ENCODE measurements around the gene ARNT2. TPM values are rescaled to one million over a fixed set of nuclear protein-coding genes. Genes with fewer than 3 reads are reported as not detected.

The ARNT2 gene
- total RNA-seq, 4 donors from 2014 or later: 1.8 to 5.1 (median 3.6) TPM

GRCh38 chr15:80459818-80460217, 55.6 kb downstream of the ARNT2 start:
- Histone ChIP-seq H3K36me3 (no peaks in the 10 kb centered on the region), H3K9me3 (no peaks in the 10 kb centered on the region), H3K27ac (no peak overlapping the region), H3K27me3 (no peaks in the 10 kb centered on the region), H3K4me3 (no peak overlapping the region), H3K4me1 (peaks cover 7% of the 10 kb centered on the region)
- TF ChIP-seq CTCF (IDR thresholded peaks at IDR 0.05) (no peak), POLR2AphosphoS5 (IDR thresholded peaks at IDR 0.05) (no peak), POLR2A (IDR thresholded peaks at IDR 0.05) (no peak), EP300 (IDR thresholded peaks at IDR 0.05) (no peak)
- DNase-seq (ENCODE audit: low spot score in 2 of 2): no peak
- WGBS: 60% methylated on average over 3 of the region's 3 CpGs

DNA sequence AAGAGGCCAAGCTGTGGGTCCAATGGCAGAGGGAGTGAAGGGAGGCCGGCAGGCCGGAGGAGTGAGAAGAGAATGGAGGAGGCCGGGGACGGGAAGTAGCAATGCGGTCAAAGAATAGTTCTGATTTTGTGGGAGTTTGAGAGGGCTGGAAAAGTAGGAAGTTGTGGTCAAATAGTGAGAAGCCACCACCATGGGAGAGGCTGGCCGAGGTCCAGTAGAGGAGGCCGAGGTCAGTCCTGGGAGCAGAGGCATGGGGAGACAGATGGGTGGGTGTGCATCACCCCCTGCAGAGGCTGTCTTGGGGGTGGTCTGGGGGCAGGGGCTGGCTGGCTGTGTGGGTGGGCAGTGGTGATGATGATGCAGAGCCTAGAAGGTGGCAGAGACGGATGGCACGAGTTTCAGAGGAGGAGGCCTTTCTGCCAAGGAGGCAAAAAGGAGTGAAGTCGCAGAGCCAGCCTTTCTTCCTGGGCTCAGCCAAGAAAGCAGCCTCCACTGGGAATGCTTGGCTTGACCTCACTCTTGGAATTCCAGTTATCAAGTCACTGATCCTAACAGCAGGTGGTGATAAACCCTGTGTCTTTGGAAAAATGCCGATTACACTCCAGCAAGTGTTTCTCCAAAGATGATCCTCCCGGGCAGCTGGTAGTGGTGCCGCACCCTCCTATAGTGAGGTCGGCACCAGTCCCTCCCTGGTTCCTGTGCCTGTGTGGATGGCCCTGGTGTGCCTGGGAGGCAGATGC, 57.3 kb downstream of the ARNT2 start:
- Histone ChIP-seq H3K4me3 (no peak overlapping the region), H3K36me3 (no peaks in the 10 kb centered on the region), H3K27ac (no peak overlapping the region), H3K27me3 (no peaks in the 10 kb centered on the region), H3K4me1 (no peaks in the 10 kb centered on the region), H3K9me3 (no peaks in the 10 kb centered on the region)
- 76% methylated on average over 14 of the region's 14 CpGs for WGBS
- TF ChIP-seq CTCF (IDR thresholded peaks at IDR 0.05) (no peak), POLR2AphosphoS5 (IDR thresholded peaks at IDR 0.05) (no peak), EP300 (IDR thresholded peaks at IDR 0.05) (no peak)
- no peak for DNase-seq (ENCODE audit: low spot score in 2 of 2)

GRCh38 chr15:80462111-80462510, 57.9 kb downstream of the ARNT2 start:
- WGBS: 98% methylated on average over 5 of the region's 6 CpGs
- H3K4me1 ChIP-seq: no peaks in the 10 kb centered on the region

GRCh38 chr15:80462836-80463512, 58.8 kb downstream of the ARNT2 start:
- Histone ChIP-seq H3K36me3 (no peaks in the 10 kb centered on the region), H3K27me3 (no peaks in the 10 kb centered on the region), H3K4me1 (no peaks in the 10 kb centered on the region), H3K4me3 (no peak overlapping the region), H3K27ac (no peak overlapping the region), H3K9me3 (no peaks in the 10 kb centered on the region)
- DNase-seq (ENCODE audit: low spot score in 2 of 2): no peak
- 90% methylated on average over 8 of the region's 8 CpGs for WGBS
- TF ChIP-seq CTCF (IDR thresholded peaks at IDR 0.05) (no peak), EP300 (IDR thresholded peaks at IDR 0.05) (no peak), POLR2A (IDR thresholded peaks at IDR 0.05) (no peak), POLR2AphosphoS5 (IDR thresholded peaks at IDR 0.05) (no peak)

More at GRCh38 chr15:80462111-80462510, 57.9 kb downstream of the ARNT2 start:
- no peak for DNase-seq (ENCODE audit: low spot score in 2 of 2)
- Histone ChIP-seq H3K27ac (no peak overlapping the region), H3K36me3 (no peaks in the 10 kb centered on the region), H3K27me3 (no peaks in the 10 kb centered on the region), H3K4me3 (no peak overlapping the region), H3K9me3 (no peaks in the 10 kb centered on the region)
- TF ChIP-seq EP300 (IDR thresholded peaks at IDR 0.05) (no peak), POLR2A (IDR thresholded peaks at IDR 0.05) (no peak), CTCF (IDR thresholded peaks at IDR 0.05) (no peak), POLR2AphosphoS5 (IDR thresholded peaks at IDR 0.05) (no peak)

GRCh38 chr15:80464951-80465625, 60.9 kb downstream of the ARNT2 start:
- H3K36me3 ChIP-seq: no peaks in the 10 kb centered on the region
- 95% methylated on average over 4 of the region's 4 CpGs for WGBS
- no peak for DNase-seq (ENCODE audit: low spot score in 2 of 2)
- H3K9me3 ChIP-seq: no peaks in the 10 kb centered on the region
- H3K27me3 ChIP-seq: no peaks in the 10 kb centered on the region
- no peak overlapping the region for H3K27ac ChIP-seq
- H3K4me3 ChIP-seq: no peak overlapping the region
- TF ChIP-seq POLR2AphosphoS5 (IDR thresholded peaks at IDR 0.05): no peak
- TF ChIP-seq POLR2A (IDR thresholded peaks at IDR 0.05): no peak
- no peak for TF ChIP-seq EP300 (IDR thresholded peaks at IDR 0.05)
- TF ChIP-seq CTCF (IDR thresholded peaks at IDR 0.05): no peak
- no peaks in the 10 kb centered on the region for H3K4me1 ChIP-seq
